ENCODE results near the gene SIK1. TPM values are rescaled to one million over a fixed set of nuclear protein-coding genes. Genes with fewer than 3 reads are reported as not detected.

The SIK1 gene
- total RNA-seq, 1 donor from 2014 or later, result 55.2 TPM

- Histone ChIP-seq H3K36me3 (no peaks in the 10 kb centered on the region), H3K4me1 (peaks cover 2% of the 10 kb centered on the region), H3K27me3 (no peaks in the 10 kb centered on the region), H3K9me3 (no peaks in the 10 kb centered on the region), H3K4me3 (no peak overlapping the region), H3K27ac (no peak overlapping the region)
- no peak for DNase-seq
- TF ChIP-seq CTCF (IDR thresholded peaks at IDR 0.05), result no peak
- intact Hi-C loops (cut with DNase I), result no loop called here
- no peak for ATAC-seq
Observed at GRCh38 chr21:43367859-43368258, 59.1 kb downstream of the SIK1 start.

- no peaks in the 10 kb centered on the region for H3K9me3 ChIP-seq
- no peaks in the 10 kb centered on the region for H3K27me3 ChIP-seq
- intact Hi-C loops (cut with DNase I), result no loop called here
- H3K4me3 ChIP-seq, result no peak overlapping the region
- H3K36me3 ChIP-seq, result no peaks in the 10 kb centered on the region
- H3K27ac ChIP-seq, result no peak overlapping the region
- TF ChIP-seq CTCF (IDR thresholded peaks at IDR 0.05), result no peak
- H3K4me1 ChIP-seq, result peaks cover 7% of the 10 kb centered on the region
- ATAC-seq (no peak), DNase-seq (no peak)
Observed at GRCh38 chr21:43367296-43367695, 59.6 kb downstream of the SIK1 start.

GRCh38 chr21:43366656-43367055 is 60.3 kb downstream of the SIK1 start:
- DNase-seq (no peak), ATAC-seq (no peak)
- no peak overlapping the region for H3K4me3 ChIP-seq
- H3K27ac ChIP-seq, result no peak overlapping the region
- H3K27me3 ChIP-seq, result no peaks in the 10 kb centered on the region
- TF ChIP-seq CTCF (IDR thresholded peaks at IDR 0.05), result no peak
- peaks cover 12% of the 10 kb centered on the region for H3K4me1 ChIP-seq
- H3K9me3 ChIP-seq, result no peaks in the 10 kb centered on the region
- H3K36me3 ChIP-seq, result no peaks in the 10 kb centered on the region
- intact Hi-C loops (cut with DNase I), result no loop called here

DNA sequence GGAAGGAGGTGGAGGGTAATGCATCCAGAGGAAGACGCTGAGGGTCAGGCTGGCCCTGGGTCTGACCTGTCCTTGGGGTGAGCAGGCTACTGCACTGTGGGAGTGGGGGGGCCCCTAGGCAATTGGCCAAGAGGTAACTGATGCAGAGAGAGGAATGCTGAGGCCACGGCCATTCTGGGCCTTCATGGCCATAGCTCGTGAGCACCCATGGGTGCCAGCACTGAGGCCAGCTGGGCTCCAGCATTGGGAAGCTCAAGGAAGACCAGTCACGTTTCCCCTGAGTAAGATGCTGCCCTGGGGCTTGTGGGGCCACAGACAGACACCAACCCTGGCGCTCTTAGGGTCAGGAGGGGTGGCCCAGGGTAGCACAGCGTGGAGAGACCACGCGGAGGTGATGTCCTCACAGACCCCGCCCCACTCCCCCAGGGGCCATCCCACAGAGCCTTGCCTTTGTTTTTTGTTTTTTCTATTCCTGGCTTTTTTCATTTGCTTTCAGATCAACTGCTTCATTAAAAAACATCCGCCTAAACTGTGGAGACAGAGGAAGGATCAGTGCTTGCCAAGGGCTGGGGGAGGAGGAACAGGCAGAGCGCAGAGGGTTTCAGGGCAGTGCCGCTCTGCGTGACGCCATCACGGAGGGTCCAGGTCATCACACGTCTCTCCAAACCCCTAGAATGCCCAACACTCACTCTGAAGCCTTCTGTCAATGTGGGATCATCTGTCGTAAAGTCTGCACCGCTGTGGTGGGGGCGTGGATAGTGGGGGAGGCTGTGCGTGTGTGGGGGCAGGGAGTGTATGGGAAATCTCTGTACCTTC is 61.1 kb downstream of the SIK1 start:
- intact Hi-C loops (cut with DNase I), result no loop called here
- TF ChIP-seq CTCF (IDR thresholded peaks at IDR 0.05), result no peak
- H3K27ac ChIP-seq, result no peak overlapping the region
- H3K27me3 ChIP-seq, result no peaks in the 10 kb centered on the region
- H3K4me3 ChIP-seq, result no peak overlapping the region
- no peaks in the 10 kb centered on the region for H3K36me3 ChIP-seq
- no peaks in the 10 kb centered on the region for H3K9me3 ChIP-seq
- H3K4me1 ChIP-seq, result peaks cover 14% of the 10 kb centered on the region
- DNase-seq (no peak), ATAC-seq (no peak)

DNA sequence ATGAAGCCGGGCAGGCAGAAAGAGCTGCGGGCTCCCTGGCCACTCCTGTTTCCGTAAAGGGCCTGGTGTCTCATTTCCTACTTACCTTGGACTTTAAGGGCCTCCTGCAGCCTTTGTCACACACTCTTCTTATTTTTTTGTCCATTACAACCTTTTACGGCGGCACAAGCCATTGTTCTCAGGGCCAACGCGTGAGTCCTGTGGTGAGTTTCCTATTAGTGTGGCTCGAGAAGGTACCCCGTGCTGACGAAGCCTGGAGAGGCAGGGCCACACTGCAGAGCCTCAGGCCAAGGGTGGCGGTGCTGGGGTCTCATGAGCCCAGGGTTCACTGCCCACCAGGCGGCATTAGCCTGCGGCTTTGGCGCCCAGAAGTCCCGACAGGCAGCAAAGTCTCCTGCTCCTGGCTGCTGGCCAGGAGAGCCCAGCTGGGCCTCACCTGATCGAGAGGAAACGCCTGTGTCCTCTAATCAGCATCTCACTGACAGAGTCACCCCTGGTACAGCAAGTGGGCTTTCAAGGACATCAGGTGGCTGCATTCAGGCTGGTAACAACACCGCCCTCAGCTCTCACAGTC is 62.0 kb downstream of the SIK1 start:
- no peak for DNase-seq
- H3K27me3 ChIP-seq, result no peaks in the 10 kb centered on the region
- H3K4me3 ChIP-seq, result no peak overlapping the region
- peaks cover 14% of the 10 kb centered on the region for H3K4me1 ChIP-seq
- H3K27ac ChIP-seq, result peak overlapping the region; percentile 6
- no peak for TF ChIP-seq CTCF (IDR thresholded peaks at IDR 0.05)
- H3K36me3 ChIP-seq, result no peaks in the 10 kb centered on the region
- intact Hi-C loops (cut with DNase I), result no loop called here
- no peaks in the 10 kb centered on the region for H3K9me3 ChIP-seq
- ATAC-seq, result no peak

Other genes starting within 250 kb of the SIK1 start
- 0.41 TPM for gene HSF2BP, start 232.4 kb upstream of the SIK1 start, total RNA-seq
- 18.4 TPM for gene RRP1B, start 232.4 kb upstream of the SIK1 start, total RNA-seq

Measured in upper lobe of right lung (tissue), 1 donor.